H9 (cell line): ENCODE data around the gene TAS2R13. TPM values are rescaled to one million over a fixed set of nuclear protein-coding genes. Genes with fewer than 3 reads are reported as not detected.

Experiments used
- DNase-seq: peaks from one replicate; pipeline ENCODE4 v3.0.0-alpha.2; 2017
- H2AFZ ChIP-seq: one replicate; pipeline ENCODE4 v1.6.1; 2013; ENCODE audit warnings: mild to moderate bottlenecking, low read length, control low read depth, moderate library complexity
- H2AK5ac ChIP-seq: 2 replicates; pipeline ENCODE4 v1.6.1; 2013; ENCODE audit warnings: low read length, control low read depth, mixed read lengths; ENCODE audit not compliant: insufficient read length
- H2BK120ac ChIP-seq: one replicate; pipeline ENCODE4 v1.6.1; 2013; ENCODE audit warnings: low read depth, mild to moderate bottlenecking, low read length, control low read depth, inconsistent platforms; ENCODE audit not compliant: poor library complexity, severe bottlenecking
- H2BK12ac ChIP-seq: 2 replicates; pipeline ENCODE4 v1.6.1; 2013; ENCODE audit warnings: low read length, control low read depth, mixed read lengths, low read depth; ENCODE audit not compliant: insufficient read length
- H2BK15ac ChIP-seq: 2 replicates; pipeline ENCODE4 v1.6.1; 2013; ENCODE audit warnings: low read depth, low read length, control low read depth
- H2BK20ac ChIP-seq: one replicate; pipeline ENCODE4 v1.6.1; 2013; ENCODE audit warnings: low read depth, mild to moderate bottlenecking, low read length, control low read depth, inconsistent platforms; ENCODE audit not compliant: poor library complexity, severe bottlenecking
- H2BK5ac ChIP-seq: 2 replicates; pipeline ENCODE4 v1.6.1; 2013; ENCODE audit warnings: low read length, control low read depth, mixed read lengths; ENCODE audit not compliant: insufficient read length
- H3K14ac ChIP-seq: 2 replicates; pipeline ENCODE4 v1.6.1; 2013; ENCODE audit warnings: low read length, control low read depth; ENCODE audit not compliant: insufficient read depth
- H3K18ac ChIP-seq: 2 replicates; pipeline ENCODE4 v1.6.1; 2013; ENCODE audit warnings: low read depth, mild to moderate bottlenecking, mixed read lengths, low read length, control low read depth; ENCODE audit not compliant: insufficient read length
- H3K23ac ChIP-seq: 2 replicates; pipeline ENCODE4 v1.6.1; 2013; ENCODE audit warnings: low read length, control low read depth, mixed read lengths, low read depth; ENCODE audit not compliant: insufficient read length
- H3K23me2 ChIP-seq: 2 replicates; pipeline ENCODE4 v1.6.1; 2013; ENCODE audit warnings: low read depth, mild to moderate bottlenecking, mixed read lengths, low read length, control low read depth; ENCODE audit not compliant: insufficient read length, poor library complexity, severe bottlenecking
- H3K27ac ChIP-seq: 2 replicates; pipeline ENCODE4 v1.5.1; 2013; ENCODE audit warnings: low read length, control low read depth, mixed read lengths, low read depth; ENCODE audit not compliant: insufficient read length
- H3K27me3 ChIP-seq: 2 replicates; pipeline ENCODE4 v1.6.1; 2013; ENCODE audit warnings: low read length, control low read depth, inconsistent platforms; ENCODE audit not compliant: insufficient read depth
- H3K4ac ChIP-seq: 2 replicates; pipeline ENCODE4 v1.6.1; 2013; ENCODE audit warnings: low read depth, mild to moderate bottlenecking, control low read depth, inconsistent platforms, low read length, moderate library complexity
- H3K4me1 ChIP-seq: 2 replicates; pipeline ENCODE4 v1.6.1; 2013; ENCODE audit warnings: low read length, control low read depth, inconsistent platforms; ENCODE audit not compliant: insufficient read depth
- H3K4me2 ChIP-seq: 2 replicates; pipeline ENCODE4 v1.6.1; 2013; ENCODE audit warnings: low read length, control low read depth, mixed read lengths; ENCODE audit not compliant: insufficient read length, insufficient read depth
- H3K56ac ChIP-seq: 2 replicates; pipeline ENCODE4 v1.6.1; 2013; ENCODE audit warnings: low read depth, mild to moderate bottlenecking, mixed read lengths, low read length, control low read depth; ENCODE audit not compliant: insufficient read length
- H3K79me1 ChIP-seq: 2 replicates; pipeline ENCODE4 v1.6.1; 2013; ENCODE audit warnings: low read depth, mild to moderate bottlenecking, moderate library complexity, low read length, control low read depth, inconsistent platforms; ENCODE audit not compliant: insufficient read depth, poor library complexity, severe bottlenecking
- H3K79me2 ChIP-seq: 2 replicates; pipeline ENCODE4 v1.6.1; 2013; ENCODE audit warnings: low read length, control low read depth, inconsistent platforms; ENCODE audit not compliant: insufficient read depth
- H3K9ac ChIP-seq: 2 replicates; pipeline ENCODE4 v1.6.1; 2013; ENCODE audit warnings: low read length, control low read depth, mixed read lengths; ENCODE audit not compliant: insufficient read length; ENCODE audit errors: extremely low read depth
- H3K9me3 ChIP-seq: one replicate; pipeline ENCODE4 v1.6.1; 2013; ENCODE audit warnings: low read depth, low read length, inconsistent platforms; ENCODE audit not compliant: control insufficient read depth
- H3T11ph ChIP-seq: one replicate; pipeline ENCODE4 v1.6.1; 2013; ENCODE audit warnings: mild to moderate bottlenecking, low read length, control low read depth, inconsistent platforms
- H4K20me1 ChIP-seq: one replicate; pipeline ENCODE4 v1.6.1; 2013; ENCODE audit not compliant: control insufficient read depth, insufficient read length, insufficient read depth
- H4K5ac ChIP-seq: 2 replicates; pipeline ENCODE4 v1.6.1; 2013; ENCODE audit warnings: low read depth, mild to moderate bottlenecking, mixed read lengths, low read length, control low read depth; ENCODE audit not compliant: insufficient read length
- H4K8ac ChIP-seq: replicated peaks from 2 replicates; pipeline ENCODE4 v1.6.1; 2013; ENCODE audit warnings: low read length, control low read depth, mixed read lengths, low read depth; ENCODE audit not compliant: insufficient read length
- H4K91ac ChIP-seq: 2 replicates; pipeline ENCODE4 v1.6.1; 2013; ENCODE audit warnings: low read depth, mild to moderate bottlenecking, moderate library complexity, mixed read lengths, low read length, control low read depth; ENCODE audit not compliant: insufficient read length
- H3K27ac Mint-ChIP-seq, 3 experiments: 2 replicates in 2 of 3; 3 replicates in 1 of 3; pipeline ENCODE4 v1.8.0; 2020 to 2021; ENCODE audit warnings: mixed read lengths in 3 of 3, mild to moderate bottlenecking in 1 of 3, moderate library complexity in 1 of 3
- H3K27me3 Mint-ChIP-seq: 2 replicates; pipeline ENCODE4 v1.8.0; 2021; ENCODE audit warnings: low read depth, mild to moderate bottlenecking, moderate library complexity, mixed read lengths
- H3K36me3 Mint-ChIP-seq, 3 experiments: 2 replicates in 2 of 3; 3 replicates in 1 of 3; pipeline ENCODE4 v1.8.0; 2020 to 2021; ENCODE audit warnings: low read depth in 3 of 3, mixed read lengths in 3 of 3; ENCODE audit not compliant: insufficient read depth in 1 of 3
- H3K4me1 Mint-ChIP-seq, 2 experiments: 2 replicates each; pipeline ENCODE4 v1.8.0; 2020; ENCODE audit warnings: mixed read lengths in 2 of 2
- H3K4me3 Mint-ChIP-seq, 2 experiments: 2 replicates in 1 of 2; 3 replicates in 1 of 2; pipeline ENCODE4 v1.8.0; 2020 to 2021; ENCODE audit warnings: mild to moderate bottlenecking in 2 of 2, mixed read lengths in 2 of 2, moderate library complexity in 1 of 2
- H3K9me3 Mint-ChIP-seq, 2 experiments: 2 replicates in 1 of 2; 3 replicates in 1 of 2; pipeline ENCODE4 v1.8.0; 2020; ENCODE audit warnings: mild to moderate bottlenecking in 2 of 2, mixed read lengths in 2 of 2, moderate library complexity in 1 of 2
- WGBS: extraction: QIAGEN DNeasy Blood & Tissue Kit; methylation state at CpG from one replicate; pipeline ENCODE4 v1.1.7; 2013; ENCODE audit warnings: missing lambda C conversion rate, low lambda C conversion rate, mixed read lengths; ENCODE audit not compliant: insufficient read length; ENCODE audit errors: extremely low coverage; 5-methylcytosine and 5-hydroxymethylcytosine counted together
- total RNA-seq: library from RNA; stranded (reverse); gene quantifications from 2 replicates; pipeline ENCODE4 v1.2.1, GENCODE V29; 2021
- TF ChIP-seq, protein P1 (sequence below): fragments of 200-600 bp; sonication (generic); conservative IDR thresholded peaks from 3 replicates; pipeline ENCODE4 v1.8.0; 2021; ENCODE audit warnings: antibody characterized with exemption, mild to moderate bottlenecking

TAS2R13 gene
- total RNA-seq, 1 experiment from 2014 or later, result 0.50 TPM

DNA sequence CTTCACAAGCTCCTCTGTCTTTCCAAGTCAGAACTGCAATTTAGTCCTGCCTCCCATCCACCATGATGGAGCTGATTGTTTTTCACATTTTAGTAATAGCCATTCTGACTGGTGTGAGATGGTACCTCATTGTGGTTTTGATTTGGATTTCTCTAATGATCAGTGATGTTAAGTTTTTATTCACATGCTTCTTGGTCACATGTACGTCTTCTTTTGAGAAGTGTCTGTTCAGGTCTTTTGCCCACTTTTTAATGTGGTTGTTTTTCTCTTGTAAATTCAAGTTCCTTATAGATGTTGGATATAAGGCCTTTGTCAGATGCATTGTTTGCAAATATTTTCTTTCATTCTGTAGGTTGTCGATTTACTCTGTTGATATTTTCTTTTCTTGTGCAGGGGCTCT lies 33.8 kb upstream of the TAS2R13 start:
- Histone ChIP-seq H3K18ac (no peak overlapping the region), H3K4me1 (peaks cover 2% of the 10 kb centered on the region; the same call in 1 of the 2 replicates), H3T11ph (no peak overlapping the region), H2AK5ac (no peak overlapping the region), H3K4ac (no peak overlapping the region), H2BK120ac (no peak overlapping the region), H3K27me3 (no peaks in the 10 kb centered on the region), H2BK5ac (no peak overlapping the region), H3K79me2 (no peaks in the 10 kb centered on the region), H4K5ac (no peak overlapping the region), H2BK15ac (no peak overlapping the region), H3K4me2 (no peak overlapping the region), H3K27ac (no peak overlapping the region), H3K79me1 (no peaks in the 10 kb centered on the region), H2AFZ (no peak overlapping the region), H2BK20ac (no peak overlapping the region), H4K91ac (no peak overlapping the region), H4K8ac (no peak overlapping the region), H3K9ac (no peak overlapping the region), H3K14ac (no peak overlapping the region), H3K56ac (no peak overlapping the region), H3K23me2 (no peaks in the 10 kb centered on the region), H2BK12ac (no peak overlapping the region), H3K9me3 (no peaks in the 10 kb centered on the region), H4K20me1 (no peaks in the 10 kb centered on the region), H3K23ac (no peak overlapping the region)
- H3K4me1 Mint-ChIP-seq, result peaks cover 15 to 17% of the 10 kb centered on the region in 2 experiments
- TF ChIP-seq, protein P1, sequence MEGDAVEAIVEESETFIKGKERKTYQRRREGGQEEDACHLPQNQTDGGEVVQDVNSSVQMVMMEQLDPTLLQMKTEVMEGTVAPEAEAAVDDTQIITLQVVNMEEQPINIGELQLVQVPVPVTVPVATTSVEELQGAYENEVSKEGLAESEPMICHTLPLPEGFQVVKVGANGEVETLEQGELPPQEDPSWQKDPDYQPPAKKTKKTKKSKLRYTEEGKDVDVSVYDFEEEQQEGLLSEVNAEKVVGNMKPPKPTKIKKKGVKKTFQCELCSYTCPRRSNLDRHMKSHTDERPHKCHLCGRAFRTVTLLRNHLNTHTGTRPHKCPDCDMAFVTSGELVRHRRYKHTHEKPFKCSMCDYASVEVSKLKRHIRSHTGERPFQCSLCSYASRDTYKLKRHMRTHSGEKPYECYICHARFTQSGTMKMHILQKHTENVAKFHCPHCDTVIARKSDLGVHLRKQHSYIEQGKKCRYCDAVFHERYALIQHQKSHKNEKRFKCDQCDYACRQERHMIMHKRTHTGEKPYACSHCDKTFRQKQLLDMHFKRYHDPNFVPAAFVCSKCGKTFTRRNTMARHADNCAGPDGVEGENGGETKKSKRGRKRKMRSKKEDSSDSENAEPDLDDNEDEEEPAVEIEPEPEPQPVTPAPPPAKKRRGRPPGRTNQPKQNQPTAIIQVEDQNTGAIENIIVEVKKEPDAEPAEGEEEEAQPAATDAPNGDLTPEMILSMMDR, result no peak
- DNase-seq, result no peak
- peak overlapping the region in 1 of 3 experiments; percentile 97; a peak in 1 of 7 replicates for H3K27ac Mint-ChIP-seq
- no peaks in the 10 kb centered on the region for H3K27me3 Mint-ChIP-seq
- H3K36me3 Mint-ChIP-seq, result peaks cover 43 to 59% (median 52%) of the 10 kb centered on the region in 3 experiments
- H3K9me3 Mint-ChIP-seq, result peaks cover 49% of the 10 kb centered on the region in 2 experiments
- no CpG with 5 or more reads among the region's 2 CpGs for WGBS
- no peak overlapping the region for H3K4me3 Mint-ChIP-seq
